Mucosa of descending colon (tissue), 3 donors: ENCODE results near the gene ENKUR. TPM values are rescaled to one million over a fixed set of nuclear protein-coding genes. Genes with fewer than 3 reads are reported as not detected.

ENCODE experiments used
- ATAC-seq: fragments of 200-7000 bp; cut with Tn5 transposase; one replicate; pipeline ENCODE4 v1.9.1; 2020; ENCODE audit warnings: mild to moderate bottlenecking, moderate library complexity
- DNase-seq, 3 donors: peaks; one replicate each; pipeline ENCODE4 v3.0.0-alpha.2; 2020
- H3K36me3 ChIP-seq: fragments of 200-600 bp; one replicate; pipeline ENCODE4 v1.8.0; 2021; ENCODE audit warnings: low read depth, mild to moderate bottlenecking
- H3K4me1 ChIP-seq: fragments of 200-600 bp; one replicate; pipeline ENCODE4 v1.8.0; 2021; ENCODE audit warnings: low read depth, mild to moderate bottlenecking
- H3K4me3 ChIP-seq: fragments of 200-600 bp; one replicate; pipeline ENCODE4 v1.8.0; 2021; ENCODE audit warnings: mild to moderate bottlenecking
- H3K9me3 ChIP-seq: fragments of 200-600 bp; one replicate; pipeline ENCODE4 v1.8.0; 2021; ENCODE audit warnings: mild to moderate bottlenecking
- CTCF ChIP-seq: fragments of 200-600 bp; IDR thresholded peaks from one replicate; pipeline ENCODE4 v1.8.0; 2022; ENCODE audit warnings: antibody characterized with exemption, mild to moderate bottlenecking
- intact Hi-C, 2 donors: fragments of 100-400 bp; cut with DNase I in 1 of 2; cut with micrococcal nuclease in 1 of 2; formaldehyde crosslinking; loops; one replicate each; pipeline versions ENCODE4 v1.11.0 to v1.11.1; 2022; cut with DNase I, micrococcal nuclease
- total RNA-seq, 3 donors: library from RNA; stranded (reverse); fragmentation: NEBNext Ultra II Directional in 2 of 3; extraction: Animal tissue kit (Norgen Biotek cat#: 25700) in 2 of 3; gene quantifications; one replicate each; pipeline versions ENCODE4 v1.2.1 to v1.2.4, GENCODE V29; 2021 to 2023
- donor health status: DM: no; HTN: no; CAD: no; lungs with moderate emphysema.
- donor health status: DM: no; HTN: no; CAD: no.
- donor health status: DM: no; HTN: yes; CAD: no.

Gene ENKUR
- total RNA-seq, 3 donors from 2014 or later = 0.32 to 0.98 (median 0.77) TPM

DNA sequence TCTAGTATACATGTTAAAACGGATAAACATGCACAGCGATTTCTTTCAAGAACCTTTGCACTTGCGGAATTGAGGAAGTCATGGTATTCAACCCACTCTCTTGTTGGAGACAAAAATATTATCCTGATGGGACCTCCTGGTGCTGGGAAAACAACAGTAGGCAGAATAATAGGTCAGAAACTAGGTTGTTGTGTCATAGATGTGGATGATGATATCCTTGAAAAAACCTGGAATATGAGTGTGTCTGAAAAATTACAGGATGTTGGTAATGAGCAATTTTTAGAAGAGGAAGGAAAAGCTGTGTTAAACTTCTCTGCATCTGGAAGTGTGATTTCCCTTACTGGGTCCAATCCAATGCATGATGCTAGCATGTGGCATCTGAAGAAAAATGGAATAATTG, 7.3 kb upstream of the ENKUR start:
- Histone ChIP-seq H3K4me3 (no peak overlapping the region), H3K4me1 (no peaks in the 10 kb centered on the region), H3K9me3 (no peaks in the 10 kb centered on the region), H3K36me3 (no peaks in the 10 kb centered on the region)
- intact Hi-C loops = no loop called here
- ATAC-seq (no peak), DNase-seq (no peak)
- no peak for TF ChIP-seq CTCF

DNA sequence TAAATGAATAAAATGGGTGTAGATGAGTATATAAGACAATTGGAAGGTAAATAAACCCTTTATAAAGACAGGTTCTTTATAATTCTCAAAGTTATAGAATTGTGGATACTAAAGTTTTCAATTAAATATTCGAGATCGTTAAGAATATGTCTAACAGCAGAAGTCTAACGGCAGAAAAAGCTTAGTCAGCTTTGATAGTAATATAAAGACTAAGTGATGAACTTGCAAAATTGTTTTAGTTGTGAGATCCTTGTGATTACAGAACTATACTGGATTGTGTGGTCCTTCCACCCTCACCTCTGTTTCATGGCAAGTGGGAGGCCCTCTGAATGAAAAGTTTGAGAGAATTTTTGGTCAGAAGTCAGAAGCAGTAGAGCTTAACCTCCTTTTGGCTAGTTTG, 2.7 kb upstream of the ENKUR start:
- DNase-seq (no peak), ATAC-seq (no peak)
- Histone ChIP-seq H3K4me3 (no peak overlapping the region), H3K4me1 (peaks cover 11% of the 10 kb centered on the region), H3K36me3 (no peaks in the 10 kb centered on the region), H3K9me3 (no peaks in the 10 kb centered on the region)
- TF ChIP-seq CTCF = no peak
- intact Hi-C loops = no loop called here

DNA sequence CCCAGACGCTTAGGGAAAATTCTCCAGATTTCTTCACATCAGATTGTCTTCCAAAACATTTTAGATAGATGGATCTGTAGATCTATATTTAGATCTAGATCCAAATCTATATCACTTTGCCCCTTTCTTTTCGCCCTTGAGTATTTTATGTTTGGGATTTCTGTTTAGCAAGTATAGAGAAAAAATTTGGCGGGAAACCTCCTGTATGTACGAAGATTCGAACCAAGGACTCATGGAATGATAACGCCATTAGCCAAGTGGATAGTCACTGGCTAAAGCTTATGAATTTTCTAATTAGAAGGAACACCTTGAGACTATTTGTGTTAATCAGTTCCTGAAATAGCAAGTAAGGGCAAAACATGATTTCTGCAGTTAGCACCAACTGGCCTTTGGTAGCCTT, 1.7 kb upstream of the ENKUR start:
- no peak for TF ChIP-seq CTCF
- Histone ChIP-seq H3K36me3 (no peaks in the 10 kb centered on the region), H3K4me3 (no peak overlapping the region), H3K4me1 (peaks cover 11% of the 10 kb centered on the region), H3K9me3 (no peaks in the 10 kb centered on the region)
- no peak for DNase-seq
- intact Hi-C loops = no loop called here
- ATAC-seq = no peak

GRCh38 chr10:25017154-25017590, 1.2 kb upstream of the ENKUR start:
- Histone ChIP-seq H3K9me3 (no peaks in the 10 kb centered on the region), H3K4me1 (peaks cover 11% of the 10 kb centered on the region), H3K36me3 (no peaks in the 10 kb centered on the region), H3K4me3 (peak overlapping the region; percentile 35)
- intact Hi-C loops = no loop called here
- no peak for TF ChIP-seq CTCF
- peak in 1 of 3 donors; percentile 49 for DNase-seq
- peak; percentile 5 for ATAC-seq

DNA sequence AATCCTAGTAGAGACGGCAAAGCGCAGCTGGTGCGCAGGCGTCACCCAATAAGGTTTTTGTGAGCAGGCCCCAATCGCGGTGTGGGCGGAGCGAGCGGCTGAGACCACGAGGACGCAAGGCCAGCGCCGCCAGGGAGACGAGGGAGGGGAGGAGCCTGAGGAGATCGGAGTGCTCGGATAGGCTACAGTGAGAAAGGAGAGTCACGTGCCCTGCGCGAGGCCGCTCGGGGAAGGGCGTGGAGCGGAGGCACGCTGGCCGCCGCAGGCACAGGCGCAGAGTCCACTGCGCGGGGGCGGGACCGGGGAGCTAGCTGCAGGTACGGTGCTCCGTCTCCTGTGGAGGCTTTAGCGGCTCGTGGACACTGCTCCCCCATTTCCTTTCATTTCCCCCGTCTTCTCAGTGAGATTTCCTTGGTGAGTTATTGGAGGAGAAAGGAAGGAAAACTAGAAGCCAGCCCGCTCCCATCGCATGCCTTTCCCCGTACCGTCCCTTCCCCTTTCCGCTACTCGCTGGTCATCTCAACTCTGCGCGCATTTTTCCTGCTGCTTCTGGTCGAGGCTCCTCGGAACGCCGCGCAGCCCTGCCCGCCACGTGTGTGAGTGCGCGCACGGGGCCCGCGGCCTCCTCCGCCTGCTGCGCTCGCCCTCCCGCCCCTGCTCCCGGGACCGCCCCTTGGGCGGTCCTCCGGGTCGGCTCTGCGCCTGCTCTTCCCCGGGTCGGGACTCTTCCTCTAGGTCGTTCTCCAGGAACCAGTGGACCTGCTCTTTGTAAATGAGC, 607 bp upstream of the ENKUR start, which contains the start of gene THNSL1:
THNSL1 (plus strand) TSS at position 237 of the 778 bp plus-strand sequence. CDS start 6,612 bp downstream, outside the sequence.
- ATAC-seq (peak; percentile 98), DNase-seq (peak; percentile 98 to 99 (median 98))
- H3K4me3 ChIP-seq = peak within 1 kb of the TSS; percentile 35
- no peak for TF ChIP-seq CTCF
- H3K36me3 ChIP-seq = no peaks in the 10 kb centered on the region
- no peaks in the 10 kb centered on the region for H3K9me3 ChIP-seq
- intact Hi-C loops = no loop called here
- peaks cover 11% of the 10 kb centered on the region for H3K4me1 ChIP-seq
